OCI-LY1 (cell line): ENCODE results near the gene TGFBR3L.

Experiments used
- CTCF ChIP-seq: fragments of 200-600 bp; sonication (generic), shearing (Covaris generic); IDR thresholded peaks from 2 replicates; pipeline ENCODE4 v1.5.1; 2017; ENCODE audit warnings: mild to moderate bottlenecking, antibody characterized with exemption, low read length, moderate library complexity, mixed read lengths
- EZH2 ChIP-seq: fragments of 200-600 bp; sonication (generic), shearing (Covaris generic); IDR thresholded peaks from 2 replicates; pipeline ENCODE4 v1.8.0; 2017; ENCODE audit warnings: borderline replicate concordance, mixed run types, mild to moderate bottlenecking, antibody characterized with exemption, low read length, moderate library complexity, mixed read lengths

GRCh38 chr19:7905859-7906258, 8.8 kb upstream of the TGFBR3L start:
- no peak for TF ChIP-seq EZH2
- TF ChIP-seq CTCF = no peak
